Upper lobe of left lung (tissue), 6 donors: ENCODE data around the gene IRF2BPL. TPM values are rescaled to one million over a fixed set of nuclear protein-coding genes. Genes with fewer than 3 reads are reported as not detected.

Source experiments
- ATAC-seq, 2 donors: fragments of 200-7000 bp; cut with Tn5 transposase; one replicate each; pipeline ENCODE4 v1.9.1; 2022; ENCODE audit warnings: mild to moderate bottlenecking in 2 of 2, moderate library complexity in 2 of 2; ENCODE audit not compliant: low FRiP score in 2 of 2
- DNase-seq, 2 donors: peaks; one replicate each; pipeline ENCODE4 v3.0.0-alpha.2; 2019 to 2020
- H3K27ac ChIP-seq, 4 donors: fragments of 200-600 bp; sonication (generic); one replicate each; pipeline ENCODE4 v1.5.1; 2016 to 2019
- H3K27me3 ChIP-seq, 4 donors: fragments of 200-600 bp; sonication (generic); one replicate each; pipeline ENCODE4 v1.5.1; 2017 to 2019
- H3K36me3 ChIP-seq, 4 donors: fragments of 200-600 bp; sonication (generic); one replicate each; pipeline ENCODE4 v1.5.1; 2016 to 2019
- H3K4me1 ChIP-seq, 4 donors: fragments of 200-600 bp; sonication (generic); one replicate each; pipeline ENCODE4 v1.5.1; 2018 to 2019
- H3K4me3 ChIP-seq, 4 donors: fragments of 200-600 bp; sonication (generic); one replicate each; pipeline ENCODE4 v1.5.1; 2017 to 2019; ENCODE audit warnings: mild to moderate bottlenecking in 2 of 4, moderate library complexity in 1 of 4
- H3K9me3 ChIP-seq, 4 donors: fragments of 200-600 bp; sonication (generic); one replicate each; pipeline ENCODE4 v1.5.1; 2018 to 2019
- CTCF ChIP-seq, 6 experiments: fragments of 450-650 bp in 4 of 6; fragments of 200-600 bp in 2 of 6; sonication (generic) in 2 of 6; IDR thresholded peaks; one replicate each; pipeline ENCODE4 v1.5.1; 2016 to 2019; ENCODE audit warnings: antibody characterized with exemption in 6 of 6
- EP300 ChIP-seq, 4 donors: sonication (generic); formaldehyde crosslinking; IDR thresholded peaks; one replicate each; pipeline ENCODE4 v1.5.1; 2017; ENCODE audit warnings: antibody characterized with exemption in 4 of 4, control low read depth in 2 of 4
- POLR2A ChIP-seq, 4 donors: fragments of 450-650 bp; IDR thresholded peaks; one replicate each; pipeline ENCODE4 v1.5.1; 2016 to 2017; ENCODE audit warnings: antibody characterized with exemption in 4 of 4, mild to moderate bottlenecking in 2 of 4
- POLR2AphosphoS5 ChIP-seq, 2 donors: sonication (generic); formaldehyde crosslinking; IDR thresholded peaks; one replicate each; pipeline ENCODE4 v1.5.1; 2017; ENCODE audit warnings: antibody characterized with exemption in 2 of 2
- WGBS, 2 donors: methylation state at CpG; one replicate each; pipeline ENCODE4 v1.1.5; 2017 to 2018; 5-methylcytosine and 5-hydroxymethylcytosine counted together
- total RNA-seq, 6 donors: library from RNA; depleted of rRNA in 4 of 6; stranded (reverse); fragments of >200 nt in 4 of 6; gene quantifications; one replicate each; pipeline versions ENCODE4 v1.1.0 to v1.2.1, GENCODE V29; 2016 to 2021
- donor health status: DM: no; HTN: no; CAD: no; lungs with moderate emphysema.
- donor health status: DM: no; HTN: yes; CAD: no; lungs with severe emphysema.

The IRF2BPL gene
- total RNA-seq, 6 donors from 2014 or later, result 44.0 to 111 (median 49.6) TPM

DNA sequence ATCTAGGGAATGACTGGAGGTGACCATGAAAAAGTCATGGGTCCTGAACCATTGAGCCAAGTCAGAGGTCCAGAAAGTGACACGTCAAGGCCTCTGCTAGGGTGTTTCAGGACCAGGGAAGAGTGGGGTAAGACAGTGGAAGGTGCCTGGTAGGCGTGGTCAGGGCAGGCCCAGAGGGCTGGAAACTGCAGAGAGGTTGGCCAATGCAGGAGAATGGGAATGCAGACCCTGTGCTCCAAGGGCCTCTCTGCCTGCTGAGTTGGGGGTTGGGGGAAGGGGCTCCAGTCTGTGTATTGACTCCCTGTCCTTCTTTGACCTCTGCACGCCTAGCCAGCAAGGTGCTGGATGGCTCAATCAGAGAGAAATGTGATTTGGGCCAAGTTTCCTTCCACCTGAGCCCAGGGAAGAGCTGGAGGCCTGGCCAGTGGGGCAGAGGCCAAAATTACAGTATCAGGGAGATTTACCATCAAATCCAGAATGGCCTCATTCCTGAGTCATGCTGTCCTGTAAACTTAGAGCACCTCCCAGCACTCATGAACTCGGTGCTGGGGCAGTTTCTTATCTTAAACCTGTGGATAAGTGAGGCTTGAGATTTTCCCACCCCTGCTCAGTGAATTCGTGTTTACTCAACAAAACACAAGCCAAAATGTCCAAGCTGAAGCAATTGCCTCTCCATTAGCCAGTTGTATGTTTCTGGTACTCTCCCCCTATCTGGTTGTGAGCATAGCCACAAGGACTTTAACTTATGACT lies 24.4 kb downstream of the IRF2BPL start:
- ATAC-seq (peak; percentile 40 to 77), DNase-seq (peak in 1 of 2 donors; percentile 80)
- WGBS, 2 donors, result 61% methylated on average over 4 to 5 of the region's 5 CpGs
- Histone ChIP-seq H3K9me3 (no peaks in the 10 kb centered on the region), H3K4me3 (no peak overlapping the region), H3K4me1 (peaks cover 43 to 77% (median 58%) of the 10 kb centered on the region in 4 donors), H3K27ac (peak overlapping the region; percentile 6 to 77 (median 30)), H3K27me3 (no peaks in the 10 kb centered on the region), H3K36me3 (no peaks in the 10 kb centered on the region)
- TF ChIP-seq CTCF (IDR thresholded peaks at IDR 0.05) (no peak), EP300 (IDR thresholded peaks at IDR 0.05) (peak in 2 of 4 donors; percentile 38 to 88), POLR2AphosphoS5 (IDR thresholded peaks at IDR 0.05) (peak; percentile 45 to 65), POLR2A (IDR thresholded peaks at IDR 0.05) (no peak)

DNA sequence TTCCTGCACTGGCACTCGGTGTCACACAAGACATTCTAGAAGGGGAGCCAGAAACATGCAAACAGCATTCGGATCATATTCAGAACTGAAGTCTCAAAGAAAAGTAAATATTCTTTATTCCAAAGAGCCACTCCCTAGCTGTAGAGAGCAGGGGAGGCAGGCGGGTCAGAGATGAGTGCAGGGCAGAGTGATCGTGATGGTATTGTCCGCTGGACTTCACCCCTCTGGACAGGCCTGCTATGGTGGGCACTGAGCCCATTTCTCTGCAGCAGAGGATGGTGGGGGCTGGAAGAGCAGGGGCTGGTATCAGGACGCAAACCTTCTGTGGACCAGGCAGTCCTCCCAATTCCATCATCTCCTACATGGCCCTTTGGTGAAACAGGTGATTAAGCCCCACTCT lies 25.6 kb downstream of the IRF2BPL start:
- no peak for TF ChIP-seq CTCF (IDR thresholded peaks at IDR 0.05)
- TF ChIP-seq POLR2A (IDR thresholded peaks at IDR 0.05), result no peak
- no peak for TF ChIP-seq EP300 (IDR thresholded peaks at IDR 0.05)
- no peak for TF ChIP-seq POLR2AphosphoS5 (IDR thresholded peaks at IDR 0.05)
- Histone ChIP-seq H3K36me3 (no peaks in the 10 kb centered on the region), H3K4me1 (peaks cover 37 to 71% (median 48%) of the 10 kb centered on the region in 4 donors), H3K27me3 (no peaks in the 10 kb centered on the region), H3K27ac (peak overlapping the region in 3 of 4 donors; percentile 6 to 46 (median 14)), H3K9me3 (no peaks in the 10 kb centered on the region), H3K4me3 (no peak overlapping the region)
- DNase-seq, result peak in 1 of 2 donors; percentile 37
- 65 to 70% methylated on average over 5 to 6 of the region's 6 CpGs for WGBS, 2 donors
- no peak for ATAC-seq

DNA sequence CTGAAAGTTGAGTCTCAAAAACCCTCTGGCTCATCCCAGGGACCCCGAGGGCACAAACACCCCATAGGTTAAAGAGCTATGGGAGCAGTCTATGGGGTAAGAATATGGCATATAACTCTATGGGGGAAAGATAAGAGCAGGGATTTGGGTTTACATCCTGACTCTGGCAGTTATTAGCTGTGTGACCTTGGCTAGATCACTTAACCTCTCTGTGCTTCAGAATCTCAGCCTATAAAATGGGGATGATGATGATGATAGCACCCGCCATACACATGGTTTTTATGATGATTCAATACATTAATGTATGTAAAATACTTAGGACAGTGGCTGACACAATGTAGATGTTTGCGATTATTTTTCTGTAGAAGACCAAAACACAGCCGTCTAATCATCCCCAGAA lies 26.2 kb downstream of the IRF2BPL start:
- no peaks in the 10 kb centered on the region for H3K27me3 ChIP-seq
- 87 to 91% methylated on average over 4 of the region's 4 CpGs for WGBS, 2 donors
- no peak overlapping the region for H3K4me3 ChIP-seq
- peaks cover 31 to 66% (median 43%) of the 10 kb centered on the region in 4 donors for H3K4me1 ChIP-seq
- DNase-seq, result no peak
- H3K36me3 ChIP-seq, result no peaks in the 10 kb centered on the region
- peak overlapping the region in 1 of 4 donors; percentile 46 for H3K27ac ChIP-seq
- no peaks in the 10 kb centered on the region for H3K9me3 ChIP-seq
- no peak for ATAC-seq
- TF ChIP-seq POLR2AphosphoS5 (IDR thresholded peaks at IDR 0.05) (no peak), POLR2A (IDR thresholded peaks at IDR 0.05) (no peak), EP300 (IDR thresholded peaks at IDR 0.05) (no peak), CTCF (IDR thresholded peaks at IDR 0.05) (no peak)

- Histone ChIP-seq H3K27ac (peak overlapping the region in 3 of 4 donors; percentile 34 to 65 (median 43)), H3K4me3 (peak overlapping the region in 2 of 4 donors; percentile 7 to 26), H3K27me3 (no peaks in the 10 kb centered on the region), H3K36me3 (no peaks in the 10 kb centered on the region), H3K4me1 (peaks cover 23 to 51% (median 31%) of the 10 kb centered on the region in 4 donors), H3K9me3 (no peaks in the 10 kb centered on the region)
- DNase-seq (no peak), ATAC-seq (peak in 1 of 2 donors; percentile 60)
- TF ChIP-seq CTCF (IDR thresholded peaks at IDR 0.05) (no peak), EP300 (IDR thresholded peaks at IDR 0.05) (peak in 1 of 4 donors; percentile 4)
- WGBS, 2 donors, result 48 to 50% methylated on average over 33 of the region's 33 CpGs
Measured at GRCh38 chr14:77000340-77001270, 27.9 kb downstream of the IRF2BPL start.
